GM23248 (cell line): ENCODE measurements around the gene MAGEB1.

ENCODE experiments used
- EZH2 ChIP-seq: fragments of 200-600 bp; sonication (generic); IDR thresholded peaks from 2 replicates; pipeline ENCODE4 v1.6.1; 2018; ENCODE audit warnings: antibody characterized with exemption, mild to moderate bottlenecking; ENCODE audit not compliant: insufficient read depth, poor library complexity, severe bottlenecking
- EZH2phosphoT487 ChIP-seq: fragments of 200-600 bp; sonication (generic); IDR thresholded peaks from 2 replicates; pipeline ENCODE4 v1.6.1; 2018; ENCODE audit warnings: antibody characterized with exemption, moderate library complexity, mild to moderate bottlenecking, low read depth; ENCODE audit not compliant: insufficient read depth

GRCh38 chrX:30280428-30280827, 33.5 kb downstream of the MAGEB1 start:
- TF ChIP-seq EZH2, result no peak
- no peak for TF ChIP-seq EZH2phosphoT487
